SK-N-SH (cell line): ENCODE measurements around the gene STUB1. TPM values are rescaled to one million over a fixed set of nuclear protein-coding genes. Genes with fewer than 3 reads are reported as not detected.

Source experiments
- CHD2 ChIP-seq: fragments of 150-350 bp; IDR thresholded peaks from 2 replicates; pipeline ENCODE4 v1.6.1; 2018; ENCODE audit warnings: low read length; ENCODE audit not compliant: partially characterized antibody
- EP300 ChIP-seq, 2 experiments: IDR thresholded peaks; 2 replicates each; pipeline versions ENCODE4 v1.4.0 to v1.6.1; 2012; ENCODE audit warnings: borderline replicate concordance in 1 of 2, low read depth in 1 of 2, low read length in 1 of 2
- FOXJ3 ChIP-seq: sonication (generic); formaldehyde crosslinking; IDR thresholded peaks from 2 replicates; pipeline ENCODE4 v1.5.1; 2020; ENCODE audit warnings: mild to moderate bottlenecking, missing genetic modification reagents
- FOXM1 ChIP-seq: IDR thresholded peaks from 2 replicates; pipeline ENCODE4 v1.4.0; 2012; ENCODE audit warnings: low read depth, mild to moderate bottlenecking
- GATA2 ChIP-seq: sonication (generic); formaldehyde crosslinking; IDR thresholded peaks from 2 replicates; pipeline ENCODE4 v1.5.0; 2020; ENCODE audit warnings: mild to moderate bottlenecking, missing genetic modification reagents
- JUND ChIP-seq: IDR thresholded peaks from 2 replicates; pipeline ENCODE4 v1.4.0; 2012
- MEF2A ChIP-seq: IDR thresholded peaks from 2 replicates; pipeline ENCODE4 v1.4.0; 2012; ENCODE audit warnings: low read depth, borderline replicate concordance
- NRF1 ChIP-seq: IDR thresholded peaks from 2 replicates; pipeline ENCODE4 v1.6.1; 2012; ENCODE audit warnings: low read depth, mild to moderate bottlenecking, low read length
- RAD21 ChIP-seq: IDR thresholded peaks from 2 replicates; pipeline ENCODE4 v1.6.1; 2012; ENCODE audit warnings: mild to moderate bottlenecking, low read length
- RCOR1 ChIP-seq: fragments of 150-350 bp; IDR thresholded peaks from 2 replicates; pipeline ENCODE4 v1.6.1; 2017; ENCODE audit warnings: antibody characterized with exemption, low read length
- RFX5 ChIP-seq: IDR thresholded peaks from 2 replicates; pipeline ENCODE4 v1.6.1; 2012; ENCODE audit warnings: mild to moderate bottlenecking, improper control_type of control experiment, low read length
- SIN3A ChIP-seq: IDR thresholded peaks from 2 replicates; pipeline ENCODE4 v1.6.1; 2012; ENCODE audit warnings: low read depth, mild to moderate bottlenecking, low read length, moderate library complexity, borderline replicate concordance
- SMC3 ChIP-seq: IDR thresholded peaks from 2 replicates; pipeline ENCODE4 v1.6.1; 2012; ENCODE audit warnings: low read depth, low read length, improper control_type of control experiment
- TCF12 ChIP-seq: IDR thresholded peaks from 2 replicates; pipeline ENCODE4 v1.4.0; 2012
- YY1 ChIP-seq: IDR thresholded peaks from 2 replicates; pipeline ENCODE4 v1.4.0; 2012; ENCODE audit warnings: low read depth, mild to moderate bottlenecking
- polyA plus RNA-seq, 3 experiments: library from polyadenylated mRNA; depleted of rRNA; stranded (reverse); fragments of >200 nt; gene quantifications; 2 replicates each; pipeline ENCODE4 v1.2.3, GENCODE V29; 2012
- TF ChIP-seq, protein P1 (sequence below): IDR thresholded peaks from 2 replicates; pipeline ENCODE4 v1.4.0; 2012; ENCODE audit warnings: low read depth, borderline replicate concordance
- TF ChIP-seq, protein P2 (sequence below): fragments of 150-350 bp; IDR thresholded peaks from 2 replicates; pipeline ENCODE4 v1.6.1; 2017; ENCODE audit warnings: antibody characterized with exemption, low read length, low read depth, borderline replicate concordance
- TF ChIP-seq, protein P3 (sequence below): IDR thresholded peaks from 2 replicates; pipeline ENCODE4 v1.4.0; 2012; ENCODE audit warnings: low read depth, borderline replicate concordance
- TF ChIP-seq, protein P4 (sequence below): fragments of 150-350 bp; IDR thresholded peaks from 2 replicates; pipeline ENCODE4 v1.6.1; 2016; ENCODE audit warnings: mild to moderate bottlenecking, low read depth, low read length
- TF ChIP-seq, protein P5 (sequence below): IDR thresholded peaks from 2 replicates; pipeline ENCODE4; 2012

STUB1 gene
- polyA plus RNA-seq, 1 of the 3 experiments (the other 2 are of a cell fraction): 323 TPM

DNA sequence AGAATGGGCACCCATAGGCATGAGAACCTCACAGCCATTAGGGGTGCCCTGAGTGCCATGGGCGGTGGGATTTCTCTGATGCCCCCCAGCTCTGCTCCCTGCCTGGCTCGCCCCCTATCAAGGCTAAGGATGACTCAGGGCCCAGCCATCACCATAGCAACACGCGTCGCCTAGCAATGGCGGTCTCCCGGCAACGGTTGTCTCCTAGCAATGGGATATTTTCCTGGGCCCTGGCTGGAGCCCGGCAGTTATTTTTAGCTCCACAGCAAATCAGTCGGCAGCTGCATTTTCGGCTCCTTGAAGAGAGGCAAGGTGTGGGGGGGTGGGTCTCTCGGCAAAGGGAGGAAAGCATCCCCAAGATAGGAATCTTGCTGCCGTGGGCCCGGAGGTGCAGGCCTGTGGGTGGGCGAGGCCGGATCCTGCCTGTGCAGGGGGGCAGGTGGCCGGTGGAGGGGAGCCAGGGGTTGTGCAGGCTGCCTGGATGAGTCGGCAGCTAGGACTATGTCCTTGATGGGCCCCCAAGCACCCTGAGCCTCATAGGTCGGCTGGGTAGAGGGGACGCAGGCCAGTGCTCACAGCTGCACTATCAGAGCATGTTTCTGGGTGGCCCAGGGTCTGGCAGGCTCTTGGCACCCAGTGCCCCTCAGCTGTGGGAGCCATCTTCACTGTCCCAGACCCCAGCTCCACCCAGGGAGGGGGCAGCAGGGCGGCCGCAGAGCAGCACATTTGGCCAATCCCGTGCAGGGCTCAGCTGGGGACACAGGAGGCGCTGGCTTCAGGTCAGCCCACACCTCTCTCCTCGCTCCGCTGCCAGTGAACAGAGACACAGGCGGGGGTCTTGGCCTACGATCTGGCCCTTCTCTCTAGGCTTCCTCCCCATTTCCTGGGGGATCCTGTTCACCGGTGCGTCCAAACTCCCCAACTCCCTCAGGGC is 29.6 kb downstream of the STUB1 start (continued):
- TF ChIP-seq, protein P1, sequence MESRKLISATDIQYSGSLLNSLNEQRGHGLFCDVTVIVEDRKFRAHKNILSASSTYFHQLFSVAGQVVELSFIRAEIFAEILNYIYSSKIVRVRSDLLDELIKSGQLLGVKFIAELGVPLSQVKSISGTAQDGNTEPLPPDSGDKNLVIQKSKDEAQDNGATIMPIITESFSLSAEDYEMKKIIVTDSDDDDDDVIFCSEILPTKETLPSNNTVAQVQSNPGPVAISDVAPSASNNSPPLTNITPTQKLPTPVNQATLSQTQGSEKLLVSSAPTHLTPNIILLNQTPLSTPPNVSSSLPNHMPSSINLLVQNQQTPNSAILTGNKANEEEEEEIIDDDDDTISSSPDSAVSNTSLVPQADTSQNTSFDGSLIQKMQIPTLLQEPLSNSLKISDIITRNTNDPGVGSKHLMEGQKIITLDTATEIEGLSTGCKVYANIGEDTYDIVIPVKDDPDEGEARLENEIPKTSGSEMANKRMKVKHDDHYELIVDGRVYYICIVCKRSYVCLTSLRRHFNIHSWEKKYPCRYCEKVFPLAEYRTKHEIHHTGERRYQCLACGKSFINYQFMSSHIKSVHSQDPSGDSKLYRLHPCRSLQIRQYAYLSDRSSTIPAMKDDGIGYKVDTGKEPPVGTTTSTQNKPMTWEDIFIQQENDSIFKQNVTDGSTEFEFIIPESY: no peak
- TF ChIP-seq CHD2 (peak; percentile 8), GATA2 (CRISPR knock-in tag) (peak; percentile 53; the same call in 1 of the 2 replicates), MEF2A (no peak; the same call in 1 of the 2 replicates), NRF1 (no peak), TCF12 (no peak), SMC3 (no peak), RFX5 (no peak), EP300 (IDR thresholded peaks at IDR 0.05; ENCODE audit: borderline replicate concordance in 1 of 2, low read depth in 1 of 2, low read length in 1 of 2) (no peak), SIN3A (no peak), RAD21 (no peak), FOXJ3 (CRISPR knock-in tag) (no peak), YY1 (no peak), RCOR1 (0 out of 2 replicates have a peak, but pooled peaks have one; percentile 16), JUND (no peak), FOXM1 (peak; percentile 90)
- TF ChIP-seq, protein P2, sequence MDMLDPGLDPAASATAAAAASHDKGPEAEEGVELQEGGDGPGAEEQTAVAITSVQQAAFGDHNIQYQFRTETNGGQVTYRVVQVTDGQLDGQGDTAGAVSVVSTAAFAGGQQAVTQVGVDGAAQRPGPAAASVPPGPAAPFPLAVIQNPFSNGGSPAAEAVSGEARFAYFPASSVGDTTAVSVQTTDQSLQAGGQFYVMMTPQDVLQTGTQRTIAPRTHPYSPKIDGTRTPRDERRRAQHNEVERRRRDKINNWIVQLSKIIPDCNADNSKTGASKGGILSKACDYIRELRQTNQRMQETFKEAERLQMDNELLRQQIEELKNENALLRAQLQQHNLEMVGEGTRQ: no peak
- TF ChIP-seq, protein P3, sequence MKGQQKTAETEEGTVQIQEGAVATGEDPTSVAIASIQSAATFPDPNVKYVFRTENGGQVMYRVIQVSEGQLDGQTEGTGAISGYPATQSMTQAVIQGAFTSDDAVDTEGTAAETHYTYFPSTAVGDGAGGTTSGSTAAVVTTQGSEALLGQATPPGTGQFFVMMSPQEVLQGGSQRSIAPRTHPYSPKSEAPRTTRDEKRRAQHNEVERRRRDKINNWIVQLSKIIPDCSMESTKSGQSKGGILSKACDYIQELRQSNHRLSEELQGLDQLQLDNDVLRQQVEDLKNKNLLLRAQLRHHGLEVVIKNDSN: no peak
- TF ChIP-seq, protein P4, sequence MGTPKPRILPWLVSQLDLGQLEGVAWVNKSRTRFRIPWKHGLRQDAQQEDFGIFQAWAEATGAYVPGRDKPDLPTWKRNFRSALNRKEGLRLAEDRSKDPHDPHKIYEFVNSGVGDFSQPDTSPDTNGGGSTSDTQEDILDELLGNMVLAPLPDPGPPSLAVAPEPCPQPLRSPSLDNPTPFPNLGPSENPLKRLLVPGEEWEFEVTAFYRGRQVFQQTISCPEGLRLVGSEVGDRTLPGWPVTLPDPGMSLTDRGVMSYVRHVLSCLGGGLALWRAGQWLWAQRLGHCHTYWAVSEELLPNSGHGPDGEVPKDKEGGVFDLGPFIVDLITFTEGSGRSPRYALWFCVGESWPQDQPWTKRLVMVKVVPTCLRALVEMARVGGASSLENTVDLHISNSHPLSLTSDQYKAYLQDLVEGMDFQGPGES: no peak
- TF ChIP-seq, protein P5, sequence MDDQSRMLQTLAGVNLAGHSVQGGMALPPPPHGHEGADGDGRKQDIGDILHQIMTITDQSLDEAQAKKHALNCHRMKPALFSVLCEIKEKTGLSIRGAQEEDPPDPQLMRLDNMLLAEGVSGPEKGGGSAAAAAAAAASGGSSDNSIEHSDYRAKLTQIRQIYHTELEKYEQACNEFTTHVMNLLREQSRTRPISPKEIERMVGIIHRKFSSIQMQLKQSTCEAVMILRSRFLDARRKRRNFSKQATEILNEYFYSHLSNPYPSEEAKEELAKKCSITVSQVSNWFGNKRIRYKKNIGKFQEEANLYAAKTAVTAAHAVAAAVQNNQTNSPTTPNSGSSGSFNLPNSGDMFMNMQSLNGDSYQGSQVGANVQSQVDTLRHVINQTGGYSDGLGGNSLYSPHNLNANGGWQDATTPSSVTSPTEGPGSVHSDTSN: no peak
- TF ChIP-seq, all 33 proteins: peak for 6
